ENCODE data around the gene SV2C. TPM values are rescaled to one million over a fixed set of nuclear protein-coding genes. Genes with fewer than 3 reads are reported as not detected.

The SV2C gene
- total RNA-seq, 1 experiment from 2014 or later: 0.09 TPM

DNA sequence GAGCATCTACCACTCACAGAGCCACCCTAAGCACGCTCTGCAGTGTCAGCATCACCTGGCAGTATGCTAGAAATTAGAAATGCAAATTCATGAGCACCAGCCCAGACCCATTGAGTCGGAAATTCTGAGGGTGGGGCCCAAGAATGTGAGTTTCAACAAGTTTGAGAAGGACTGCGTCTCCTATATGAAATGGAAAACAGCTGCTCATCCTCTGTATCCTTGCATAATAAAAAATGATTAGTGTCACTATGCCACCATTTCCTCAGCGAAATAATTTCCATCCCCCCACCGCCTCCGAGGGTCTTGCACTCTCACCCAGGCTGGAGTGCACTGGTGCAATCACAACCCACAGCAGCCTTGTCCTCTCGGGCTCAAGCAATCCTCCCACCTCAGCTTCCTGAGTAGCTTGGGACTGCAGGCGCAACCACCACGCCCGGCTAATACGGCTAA, 318.6 kb downstream of the SV2C start (continued):
- TF ChIP-seq TEAD4 (CRISPR knock-in tag; IDR thresholded peaks at IDR 0.05): no peak

DNA sequence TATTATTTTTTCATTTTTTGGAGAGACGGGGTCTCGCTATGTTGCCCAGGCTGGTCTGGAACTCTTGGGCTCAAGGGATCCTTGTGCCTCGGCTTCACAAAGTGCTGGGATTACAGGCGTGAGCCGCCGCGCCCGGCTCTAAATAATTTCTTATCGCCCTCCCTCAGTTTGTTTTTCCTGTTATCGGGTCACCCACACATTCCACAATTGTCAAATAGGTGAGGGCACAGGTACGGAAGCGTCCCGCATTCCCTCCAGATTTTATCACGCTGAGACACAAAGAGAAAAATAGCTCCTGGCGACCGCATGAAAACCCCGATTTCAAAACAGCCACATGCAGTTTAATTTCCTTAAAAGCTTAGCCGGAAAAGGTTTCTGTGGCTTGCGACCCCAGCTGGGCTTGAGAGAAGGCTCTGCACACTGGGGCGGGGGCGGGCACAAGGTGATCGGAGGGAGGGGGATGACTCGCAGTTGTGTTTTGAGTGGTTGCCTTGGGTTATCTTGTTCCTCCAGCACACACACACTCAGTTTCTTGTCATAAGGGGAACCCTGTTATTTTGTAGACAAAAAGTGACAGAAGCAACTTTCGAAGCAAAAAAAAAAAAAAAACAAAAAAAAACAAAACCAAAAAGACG, 319.2 kb downstream of the SV2C start:
- Mint-ChIP-seq H3K36me3 (no peaks in the 10 kb centered on the region), H3K9me3 (no peaks in the 10 kb centered on the region), H3K4me3 (peak overlapping the region; percentile 90), H3K4me1 (peaks cover 50% of the 10 kb centered on the region), H3K27ac (peak overlapping the region; percentile 92), H3K27me3 (ENCODE audit: low read depth) (no peaks in the 10 kb centered on the region; the same call in 1 of the 2 replicates)
- DNase-seq (ENCODE audit: low spot score) (peak; percentile 61), ATAC-seq (peak; percentile 26)
- CTCF ChIA-PET: interaction anchor here (0.6 to 5.1 kb wide), 20 partner anchors 10 to 417 kb away, joined by 3 to 71 read pairs (median 5); partner anchors contain the start of gene F2RL1
- TF ChIP-seq GTF2I (CRISPR knock-in tag; conservative IDR thresholded peaks at IDR 0.05) (0 out of 2 replicates have a peak, but pooled peaks have one; percentile 18), ZBTB43 (CRISPR knock-in tag; IDR thresholded peaks at IDR 0.05) (no peak), ZNF121 (CRISPR knock-in tag; IDR thresholded peaks at IDR 0.05) (peak; percentile 97), TEAD4 (CRISPR knock-in tag; IDR thresholded peaks at IDR 0.05) (no peak), ATF6 (CRISPR knock-in tag; IDR thresholded peaks at IDR 0.05) (no peak)
- TF ChIP-seq, protein P1, sequence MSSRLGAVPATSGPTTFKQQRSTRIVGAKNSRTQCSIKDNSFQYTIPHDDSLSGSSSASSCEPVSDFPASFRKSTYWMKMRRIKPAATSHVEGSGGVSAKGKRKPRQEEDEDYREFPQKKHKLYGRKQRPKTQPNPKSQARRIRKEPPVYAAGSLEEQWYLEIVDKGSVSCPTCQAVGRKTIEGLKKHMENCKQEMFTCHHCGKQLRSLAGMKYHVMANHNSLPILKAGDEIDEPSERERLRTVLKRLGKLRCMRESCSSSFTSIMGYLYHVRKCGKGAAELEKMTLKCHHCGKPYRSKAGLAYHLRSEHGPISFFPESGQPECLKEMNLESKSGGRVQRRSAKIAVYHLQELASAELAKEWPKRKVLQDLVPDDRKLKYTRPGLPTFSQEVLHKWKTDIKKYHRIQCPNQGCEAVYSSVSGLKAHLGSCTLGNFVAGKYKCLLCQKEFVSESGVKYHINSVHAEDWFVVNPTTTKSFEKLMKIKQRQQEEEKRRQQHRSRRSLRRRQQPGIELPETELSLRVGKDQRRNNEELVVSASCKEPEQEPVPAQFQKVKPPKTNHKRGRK (CRISPR knock-in tag; IDR thresholded peaks at IDR 0.05; ENCODE audit: borderline replicate concordance): no peak
- POLR2A ChIA-PET: interaction anchor here (0.6 kb wide), 1 partner anchor 123 kb away, joined by 3 read pairs; no protein-coding TSS in a partner anchor

DNA sequence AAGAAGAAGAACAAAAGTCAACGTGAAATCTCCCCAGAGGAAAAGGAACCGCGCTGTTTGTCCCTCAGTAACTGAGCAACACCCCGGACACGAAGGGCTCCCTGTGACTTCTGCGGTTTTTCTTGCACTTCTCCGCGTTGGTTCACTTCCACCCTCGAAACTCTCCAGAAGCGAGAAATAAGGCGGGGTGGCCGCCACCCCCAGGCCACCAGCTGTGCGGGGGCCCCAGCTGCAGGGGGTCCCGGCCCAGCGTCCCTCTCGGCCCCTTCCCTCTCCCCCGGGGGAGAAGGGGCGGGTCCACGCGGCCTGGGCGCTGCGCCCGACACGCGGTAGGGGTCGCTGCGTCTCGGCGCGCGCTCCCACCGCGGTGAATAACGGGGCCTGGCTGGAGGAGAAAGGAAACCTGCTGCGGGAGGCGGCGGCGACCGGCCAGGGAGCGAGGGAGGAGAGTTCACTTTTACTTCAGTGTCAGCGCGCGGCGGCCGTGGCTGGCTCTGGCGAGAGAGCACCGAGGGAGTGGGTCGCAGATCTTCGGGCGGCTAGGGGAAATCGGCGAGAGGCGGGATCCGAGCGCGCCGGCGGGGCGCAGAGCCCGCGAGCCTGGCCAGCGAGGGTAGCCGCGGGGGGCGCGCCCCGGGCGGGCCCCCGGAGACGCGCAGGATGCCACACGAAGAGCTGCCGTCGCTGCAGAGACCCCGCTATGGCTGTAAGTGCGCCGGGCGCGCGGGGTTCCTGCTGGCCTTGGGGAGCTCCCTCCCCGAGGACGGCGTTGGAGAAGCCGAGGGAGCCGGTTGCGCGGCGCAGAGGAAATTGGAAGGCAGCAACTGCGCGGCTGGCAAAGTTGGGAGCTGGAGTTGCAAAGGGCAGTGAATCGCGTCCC, 319.9 kb downstream of the SV2C start, which contains the start of gene IQGAP2:
Gene IQGAP2, plus strand, starts transcription at position 400 of the 880 bp plus-strand sequence. Its CDS starts 261 bp downstream, at position 661.
- H3K4me3 Mint-ChIP-seq: peak within 1 kb of the TSS; percentile 90
- ChIA-PET POLR2A (interaction anchor here (0.7 to 1.3 kb wide), 4 partner anchors 23 to 145 kb away, joined by 3 to 4 read pairs (median 3); no protein-coding TSS in a partner anchor), CTCF (interaction anchor here (0.6 to 5.1 kb wide), 58 partner anchors 9 to 416 kb away, joined by 3 to 71 read pairs (median 5); partner anchors contain the start of gene F2RL1)
- ATAC-seq: peak; percentile 40
- no peaks in the 10 kb centered on the region for H3K36me3 Mint-ChIP-seq
- H3K4me1 Mint-ChIP-seq: peaks cover 50% of the 10 kb centered on the region
- no peaks in the 10 kb centered on the region for H3K9me3 Mint-ChIP-seq
- peak within 1 kb of the TSS; percentile 92 for H3K27ac Mint-ChIP-seq
- no peaks in the 10 kb centered on the region; the same call in 1 of the 2 replicates for H3K27me3 Mint-ChIP-seq (ENCODE audit: low read depth)
- DNase-seq (ENCODE audit: low spot score): peak; percentile 79
- TF ChIP-seq NR3C1 (CRISPR knock-in tag; conservative IDR thresholded peaks at IDR 0.05; ENCODE audit: low read depth): no peak
- TF ChIP-seq NFATC4 (CRISPR knock-in tag; IDR thresholded peaks at IDR 0.05): no peak
- TF ChIP-seq ZNF263 (CRISPR knock-in tag; IDR thresholded peaks at IDR 0.05; ENCODE audit: low read depth): no peak
- TF ChIP-seq FOXP4 (CRISPR knock-in tag; IDR thresholded peaks at IDR 0.05): no peak
- TF ChIP-seq SOX15 (CRISPR knock-in tag; IDR thresholded peaks at IDR 0.05): no peak
- no peak for TF ChIP-seq PRDM15 (CRISPR knock-in tag; IDR thresholded peaks at IDR 0.05)
- no peak for TF ChIP-seq OVOL2 (CRISPR knock-in tag; IDR thresholded peaks at IDR 0.05; ENCODE audit: borderline replicate concordance)
- TF ChIP-seq, protein P2, sequence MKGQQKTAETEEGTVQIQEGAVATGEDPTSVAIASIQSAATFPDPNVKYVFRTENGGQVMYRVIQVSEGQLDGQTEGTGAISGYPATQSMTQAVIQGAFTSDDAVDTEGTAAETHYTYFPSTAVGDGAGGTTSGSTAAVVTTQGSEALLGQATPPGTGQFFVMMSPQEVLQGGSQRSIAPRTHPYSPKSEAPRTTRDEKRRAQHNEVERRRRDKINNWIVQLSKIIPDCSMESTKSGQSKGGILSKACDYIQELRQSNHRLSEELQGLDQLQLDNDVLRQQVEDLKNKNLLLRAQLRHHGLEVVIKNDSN (CRISPR knock-in tag; IDR thresholded peaks at IDR 0.05): no peak
- no peak for TF ChIP-seq CDX4 (CRISPR knock-in tag; IDR thresholded peaks at IDR 0.05; ENCODE audit: borderline replicate concordance)
- no peak for TF ChIP-seq EMX1 (CRISPR knock-in tag; IDR thresholded peaks at IDR 0.05)
